K562 (cell line): ENCODE measurements around the gene SATB2. TPM values are rescaled to one million over a fixed set of nuclear protein-coding genes. Genes with fewer than 3 reads are reported as not detected.

Experiments used
- CREBBP ChIP-seq: IDR thresholded peaks from one replicate; pipeline ENCODE4 v1.6.1; 2012; ENCODE audit warnings: low read depth, mild to moderate bottlenecking, control low read depth, inconsistent platforms, low read length
- EHMT2 ChIP-seq: fragments of 450-650 bp; IDR thresholded peaks from 2 replicates; pipeline ENCODE4 v1.6.1; 2018; ENCODE audit warnings: antibody characterized with exemption
- JUN ChIP-seq, 2 experiments: sonication (generic) in 1 of 2; formaldehyde crosslinking in 1 of 2; IDR thresholded peaks; 2 replicates each; pipeline versions ENCODE4 v1.6.1 to v1.8.0; 2012 to 2022; ENCODE audit warnings: borderline replicate concordance in 2 of 2, mild to moderate bottlenecking in 2 of 2, improper control_type of control experiment in 1 of 2, low read depth in 1 of 2, low read length in 1 of 2, missing genetic modification reagents in 1 of 2
- PHF8 ChIP-seq: fragments of 200-600 bp; sonication (generic); IDR thresholded peaks from 2 replicates; pipeline ENCODE4 v1.6.1; 2012; ENCODE audit warnings: mixed run types, mild to moderate bottlenecking, inconsistent platforms, low read length, moderate library complexity, borderline replicate concordance
- SREBF1 ChIP-seq: fragments of 150-350 bp; IDR thresholded peaks from 2 replicates; pipeline ENCODE4 v1.6.1; 2014; ENCODE audit warnings: antibody characterized with exemption, low read depth, low read length, borderline replicate concordance
- STAT5B ChIP-seq: fragments of 250-450 bp; sonication (Bioruptor Pico); IDR thresholded peaks from 2 replicates; pipeline ENCODE4 v1.8.0; 2021; ENCODE audit warnings: mild to moderate bottlenecking, inconsistent platforms
- WHSC1 ChIP-seq: IDR thresholded peaks from one replicate; pipeline ENCODE4 v1.6.1; 2012; ENCODE audit warnings: low read length, control low read depth, inconsistent platforms
- ZBTB33 ChIP-seq: sonication (generic); formaldehyde crosslinking; IDR thresholded peaks from 2 replicates; pipeline ENCODE4 v1.8.1; 2023; ENCODE audit warnings: mild to moderate bottlenecking, missing genetic modification reagents
- ZFP30 ChIP-seq: fragments of 250-450 bp; sonication (Bioruptor Pico); IDR thresholded peaks from 2 replicates; pipeline ENCODE4 v1.8.0; 2022; ENCODE audit warnings: moderate library complexity, mild to moderate bottlenecking, inconsistent platforms, borderline replicate concordance
- polyA plus RNA-seq, 8 experiments: library from polyadenylated mRNA; depleted of rRNA in 4 of 8; stranded (reverse) in 5 of 8; unstranded in 3 of 8; fragments of >200 nt; fragmentation: Nextera tagmentation in 2 of 8; fragmentation: Illumina TruSeq in 1 of 8; extraction: Ambion mirVana in 2 of 8; extraction: Trizol in 1 of 8; gene quantifications; 2 replicates each; pipeline versions ENCODE4 v1.2.1 to v1.2.3, GENCODE V29; 2011 to 2014; ENCODE audit warnings: inconsistent platforms in 1 of 8, missing spikeins in 1 of 8
- total RNA-seq, 7 experiments: library from RNA; depleted of rRNA in 6 of 7; stranded (reverse); fragments of >200 nt in 6 of 7; fragmentation: Illumina TruSeq in 2 of 7; extraction: Trizol in 2 of 7; gene quantifications; 2 replicates each; pipeline versions ENCODE4 v1.2.1 to v1.2.3, GENCODE V29; 2011 to 2021; ENCODE audit warnings: low replicate concordance in 1 of 7
- TF ChIP-seq, protein P1 (sequence below): fragments of 200-600 bp; sonication (generic); IDR thresholded peaks from one replicate; pipeline ENCODE4 v1.6.1; 2012; ENCODE audit warnings: mild to moderate bottlenecking, low read depth, low read length, inconsistent platforms

SATB2 gene
- total and polyA plus RNA-seq, 9 of the 15 experiments (the other 6 are each of a cell fraction or from before 2014, with no cell fraction given), result 4.5 to 34.0 (median 15.1) TPM

DNA sequence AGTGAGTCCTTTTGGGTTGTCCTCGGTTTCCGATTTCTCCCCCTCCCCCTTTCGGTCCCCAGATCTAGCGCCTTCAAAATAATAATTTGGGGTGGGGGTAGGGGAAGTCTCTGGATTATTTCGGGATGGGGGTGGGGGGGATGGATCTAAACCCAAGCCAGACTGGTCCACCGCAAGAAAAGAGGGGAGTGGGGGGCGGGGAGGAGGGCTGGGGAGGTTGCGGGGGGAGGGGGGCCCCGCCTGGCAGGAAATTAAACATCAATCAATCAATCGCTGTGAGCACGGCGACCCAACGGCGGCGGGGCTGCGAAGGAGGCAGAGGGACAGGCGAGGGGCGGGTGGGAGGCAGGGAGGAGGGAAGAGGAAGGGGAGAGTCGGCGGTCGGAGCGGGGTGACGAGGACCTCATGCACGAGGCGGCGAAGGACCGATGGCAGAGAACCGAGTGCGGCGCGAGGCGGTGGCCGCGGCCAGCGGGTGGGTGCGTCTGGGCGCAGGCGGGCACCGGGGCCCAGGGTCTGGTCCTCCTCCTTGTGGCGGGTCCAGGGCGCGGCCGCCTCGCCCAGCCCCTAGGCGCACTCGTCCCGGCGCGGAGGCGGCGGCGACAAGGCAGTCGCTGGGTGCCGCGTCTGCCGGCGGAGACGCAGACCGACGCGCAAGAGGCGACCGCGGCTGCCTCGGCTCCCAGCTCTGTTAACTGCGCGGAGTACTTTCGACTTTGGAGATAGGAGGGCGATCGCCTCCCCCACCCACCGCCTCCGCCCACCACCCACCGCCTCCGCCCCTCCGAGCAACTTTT is 468 bp upstream of the SATB2 start (continued):
- TF ChIP-seq ZBTB33 (CRISPR knock-in tag) (no peak), ZFP30 (no peak), JUN (IDR thresholded peaks at IDR 0.05; ENCODE audit: borderline replicate concordance, low read depth, low read length) (no peak), JUN (CRISPR knock-in tag; IDR thresholded peaks at IDR 0.05; ENCODE audit: borderline replicate concordance) (no peak), PHF8 (peak; percentile 19; the same call in 1 of the 2 replicates), STAT5B (CRISPR knock-in tag) (no peak), EHMT2 (no peak), CREBBP (no peak), SREBF1 (no peak), WHSC1 (no peak)
- TF ChIP-seq, protein P1, sequence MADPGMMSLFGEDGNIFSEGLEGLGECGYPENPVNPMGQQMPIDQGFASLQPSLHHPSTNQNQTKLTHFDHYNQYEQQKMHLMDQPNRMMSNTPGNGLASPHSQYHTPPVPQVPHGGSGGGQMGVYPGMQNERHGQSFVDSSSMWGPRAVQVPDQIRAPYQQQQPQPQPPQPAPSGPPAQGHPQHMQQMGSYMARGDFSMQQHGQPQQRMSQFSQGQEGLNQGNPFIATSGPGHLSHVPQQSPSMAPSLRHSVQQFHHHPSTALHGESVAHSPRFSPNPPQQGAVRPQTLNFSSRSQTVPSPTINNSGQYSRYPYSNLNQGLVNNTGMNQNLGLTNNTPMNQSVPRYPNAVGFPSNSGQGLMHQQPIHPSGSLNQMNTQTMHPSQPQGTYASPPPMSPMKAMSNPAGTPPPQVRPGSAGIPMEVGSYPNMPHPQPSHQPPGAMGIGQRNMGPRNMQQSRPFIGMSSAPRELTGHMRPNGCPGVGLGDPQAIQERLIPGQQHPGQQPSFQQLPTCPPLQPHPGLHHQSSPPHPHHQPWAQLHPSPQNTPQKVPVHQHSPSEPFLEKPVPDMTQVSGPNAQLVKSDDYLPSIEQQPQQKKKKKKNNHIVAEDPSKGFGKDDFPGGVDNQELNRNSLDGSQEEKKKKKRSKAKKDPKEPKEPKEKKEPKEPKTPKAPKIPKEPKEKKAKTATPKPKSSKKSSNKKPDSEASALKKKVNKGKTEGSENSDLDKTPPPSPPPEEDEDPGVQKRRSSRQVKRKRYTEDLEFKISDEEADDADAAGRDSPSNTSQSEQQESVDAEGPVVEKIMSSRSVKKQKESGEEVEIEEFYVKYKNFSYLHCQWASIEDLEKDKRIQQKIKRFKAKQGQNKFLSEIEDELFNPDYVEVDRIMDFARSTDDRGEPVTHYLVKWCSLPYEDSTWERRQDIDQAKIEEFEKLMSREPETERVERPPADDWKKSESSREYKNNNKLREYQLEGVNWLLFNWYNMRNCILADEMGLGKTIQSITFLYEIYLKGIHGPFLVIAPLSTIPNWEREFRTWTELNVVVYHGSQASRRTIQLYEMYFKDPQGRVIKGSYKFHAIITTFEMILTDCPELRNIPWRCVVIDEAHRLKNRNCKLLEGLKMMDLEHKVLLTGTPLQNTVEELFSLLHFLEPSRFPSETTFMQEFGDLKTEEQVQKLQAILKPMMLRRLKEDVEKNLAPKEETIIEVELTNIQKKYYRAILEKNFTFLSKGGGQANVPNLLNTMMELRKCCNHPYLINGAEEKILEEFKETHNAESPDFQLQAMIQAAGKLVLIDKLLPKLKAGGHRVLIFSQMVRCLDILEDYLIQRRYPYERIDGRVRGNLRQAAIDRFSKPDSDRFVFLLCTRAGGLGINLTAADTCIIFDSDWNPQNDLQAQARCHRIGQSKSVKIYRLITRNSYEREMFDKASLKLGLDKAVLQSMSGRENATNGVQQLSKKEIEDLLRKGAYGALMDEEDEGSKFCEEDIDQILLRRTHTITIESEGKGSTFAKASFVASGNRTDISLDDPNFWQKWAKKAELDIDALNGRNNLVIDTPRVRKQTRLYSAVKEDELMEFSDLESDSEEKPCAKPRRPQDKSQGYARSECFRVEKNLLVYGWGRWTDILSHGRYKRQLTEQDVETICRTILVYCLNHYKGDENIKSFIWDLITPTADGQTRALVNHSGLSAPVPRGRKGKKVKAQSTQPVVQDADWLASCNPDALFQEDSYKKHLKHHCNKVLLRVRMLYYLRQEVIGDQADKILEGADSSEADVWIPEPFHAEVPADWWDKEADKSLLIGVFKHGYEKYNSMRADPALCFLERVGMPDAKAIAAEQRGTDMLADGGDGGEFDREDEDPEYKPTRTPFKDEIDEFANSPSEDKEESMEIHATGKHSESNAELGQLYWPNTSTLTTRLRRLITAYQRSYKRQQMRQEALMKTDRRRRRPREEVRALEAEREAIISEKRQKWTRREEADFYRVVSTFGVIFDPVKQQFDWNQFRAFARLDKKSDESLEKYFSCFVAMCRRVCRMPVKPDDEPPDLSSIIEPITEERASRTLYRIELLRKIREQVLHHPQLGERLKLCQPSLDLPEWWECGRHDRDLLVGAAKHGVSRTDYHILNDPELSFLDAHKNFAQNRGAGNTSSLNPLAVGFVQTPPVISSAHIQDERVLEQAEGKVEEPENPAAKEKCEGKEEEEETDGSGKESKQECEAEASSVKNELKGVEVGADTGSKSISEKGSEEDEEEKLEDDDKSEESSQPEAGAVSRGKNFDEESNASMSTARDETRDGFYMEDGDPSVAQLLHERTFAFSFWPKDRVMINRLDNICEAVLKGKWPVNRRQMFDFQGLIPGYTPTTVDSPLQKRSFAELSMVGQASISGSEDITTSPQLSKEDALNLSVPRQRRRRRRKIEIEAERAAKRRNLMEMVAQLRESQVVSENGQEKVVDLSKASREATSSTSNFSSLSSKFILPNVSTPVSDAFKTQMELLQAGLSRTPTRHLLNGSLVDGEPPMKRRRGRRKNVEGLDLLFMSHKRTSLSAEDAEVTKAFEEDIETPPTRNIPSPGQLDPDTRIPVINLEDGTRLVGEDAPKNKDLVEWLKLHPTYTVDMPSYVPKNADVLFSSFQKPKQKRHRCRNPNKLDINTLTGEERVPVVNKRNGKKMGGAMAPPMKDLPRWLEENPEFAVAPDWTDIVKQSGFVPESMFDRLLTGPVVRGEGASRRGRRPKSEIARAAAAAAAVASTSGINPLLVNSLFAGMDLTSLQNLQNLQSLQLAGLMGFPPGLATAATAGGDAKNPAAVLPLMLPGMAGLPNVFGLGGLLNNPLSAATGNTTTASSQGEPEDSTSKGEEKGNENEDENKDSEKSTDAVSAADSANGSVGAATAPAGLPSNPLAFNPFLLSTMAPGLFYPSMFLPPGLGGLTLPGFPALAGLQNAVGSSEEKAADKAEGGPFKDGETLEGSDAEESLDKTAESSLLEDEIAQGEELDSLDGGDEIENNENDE, result no peak
